ENCODE results near the gene NR1D1.

Gene NR1D1

DNA sequence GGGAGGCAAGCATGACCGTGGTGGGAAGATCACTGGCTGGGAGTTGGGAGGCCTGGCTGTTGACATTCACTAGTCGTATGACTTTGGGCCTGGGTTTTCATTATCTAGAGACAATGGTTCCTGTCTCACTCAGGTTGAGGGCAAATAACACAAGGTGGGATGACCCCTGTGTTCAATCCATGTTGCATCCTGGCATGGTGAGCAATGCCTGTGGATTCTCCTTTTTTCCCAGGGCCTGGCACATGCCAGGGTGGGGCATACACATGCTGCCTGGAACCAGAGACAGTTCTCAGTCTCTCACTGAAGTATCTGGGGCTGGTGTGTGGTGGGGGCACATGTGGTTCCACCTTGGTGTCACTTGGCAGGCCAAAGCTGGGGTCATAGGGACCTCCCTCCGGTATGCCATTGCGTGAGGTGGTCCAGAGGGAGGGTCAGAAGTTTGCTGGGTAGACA, 32.2 kb downstream of the NR1D1 start:
- no peak for FAIRE-seq
- no peak for DNase-seq (ENCODE audit: insufficient read length, low spot score)

DNA sequence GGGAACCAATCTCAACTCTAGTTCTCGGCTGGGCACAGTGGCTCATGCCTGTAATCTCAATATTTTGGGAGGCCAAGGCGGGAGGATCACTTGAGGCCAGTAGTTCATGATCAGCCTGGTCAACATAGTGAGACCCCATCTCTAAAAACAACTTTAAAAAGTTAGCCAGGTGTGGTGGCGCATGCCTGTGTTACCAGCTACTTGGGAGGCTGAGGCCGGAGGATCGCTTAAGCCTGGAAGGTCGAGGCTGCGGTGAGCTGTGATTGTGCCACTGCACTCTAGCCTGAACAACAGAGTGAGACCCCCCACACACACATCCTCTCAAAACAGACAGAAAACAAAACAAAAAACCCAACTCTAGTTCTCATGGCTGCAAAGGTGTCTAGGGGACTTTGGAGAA, 32.7 kb downstream of the NR1D1 start:
- FAIRE-seq (no peak), DNase-seq (ENCODE audit: insufficient read length, low spot score) (no peak)
- TF ChIP-seq, protein P1, sequence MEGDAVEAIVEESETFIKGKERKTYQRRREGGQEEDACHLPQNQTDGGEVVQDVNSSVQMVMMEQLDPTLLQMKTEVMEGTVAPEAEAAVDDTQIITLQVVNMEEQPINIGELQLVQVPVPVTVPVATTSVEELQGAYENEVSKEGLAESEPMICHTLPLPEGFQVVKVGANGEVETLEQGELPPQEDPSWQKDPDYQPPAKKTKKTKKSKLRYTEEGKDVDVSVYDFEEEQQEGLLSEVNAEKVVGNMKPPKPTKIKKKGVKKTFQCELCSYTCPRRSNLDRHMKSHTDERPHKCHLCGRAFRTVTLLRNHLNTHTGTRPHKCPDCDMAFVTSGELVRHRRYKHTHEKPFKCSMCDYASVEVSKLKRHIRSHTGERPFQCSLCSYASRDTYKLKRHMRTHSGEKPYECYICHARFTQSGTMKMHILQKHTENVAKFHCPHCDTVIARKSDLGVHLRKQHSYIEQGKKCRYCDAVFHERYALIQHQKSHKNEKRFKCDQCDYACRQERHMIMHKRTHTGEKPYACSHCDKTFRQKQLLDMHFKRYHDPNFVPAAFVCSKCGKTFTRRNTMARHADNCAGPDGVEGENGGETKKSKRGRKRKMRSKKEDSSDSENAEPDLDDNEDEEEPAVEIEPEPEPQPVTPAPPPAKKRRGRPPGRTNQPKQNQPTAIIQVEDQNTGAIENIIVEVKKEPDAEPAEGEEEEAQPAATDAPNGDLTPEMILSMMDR (IDR thresholded peaks at IDR 0.05; ENCODE audit: insufficient read depth, missing control alignments): no peak

More for the DNA sequence above, 32.2 kb downstream of the NR1D1 start:
- TF ChIP-seq, protein P1 (IDR thresholded peaks at IDR 0.05; ENCODE audit: insufficient read depth, missing control alignments): no peak

DNA sequence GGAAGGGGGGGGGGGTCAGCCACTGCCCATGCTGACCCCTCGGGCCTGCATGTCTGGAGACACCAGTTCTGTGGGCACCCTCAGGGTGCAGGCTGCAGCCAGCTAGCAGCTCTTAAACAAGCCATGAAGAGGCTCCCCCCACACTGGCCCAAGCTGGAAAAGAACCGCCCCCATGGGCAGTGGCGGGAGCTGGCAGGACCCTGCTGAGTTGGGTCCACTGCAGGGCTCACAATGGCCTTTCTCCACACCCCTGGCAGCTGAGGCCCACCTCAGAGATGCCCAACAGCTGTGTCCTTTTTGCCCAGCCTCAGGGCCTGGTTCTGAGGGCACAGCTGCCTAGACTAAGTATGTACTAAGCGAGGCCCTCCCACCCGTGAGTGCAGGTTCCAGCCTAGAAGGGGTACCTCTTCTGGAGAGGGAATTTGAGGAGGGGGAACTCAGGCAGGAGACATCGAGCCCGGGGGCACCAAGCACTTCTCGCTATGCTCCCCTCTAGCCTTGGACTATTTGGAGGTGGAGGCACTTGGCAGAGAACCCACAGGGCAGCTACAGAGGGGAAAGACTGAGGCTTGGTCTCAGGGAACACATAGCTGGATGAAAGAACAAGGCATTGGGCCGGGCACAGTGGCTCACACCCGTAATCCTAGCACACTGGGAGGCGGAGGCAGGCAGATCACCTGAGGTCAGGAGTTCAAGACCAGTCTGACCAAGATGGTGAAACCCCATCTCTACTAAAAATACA, 34.4 kb downstream of the NR1D1 start:
- TF ChIP-seq, protein P1 (IDR thresholded peaks at IDR 0.05; ENCODE audit: insufficient read depth, missing control alignments): no peak
- DNase-seq (ENCODE audit: insufficient read length, low spot score) (no peak), FAIRE-seq (no peak)

DNA sequence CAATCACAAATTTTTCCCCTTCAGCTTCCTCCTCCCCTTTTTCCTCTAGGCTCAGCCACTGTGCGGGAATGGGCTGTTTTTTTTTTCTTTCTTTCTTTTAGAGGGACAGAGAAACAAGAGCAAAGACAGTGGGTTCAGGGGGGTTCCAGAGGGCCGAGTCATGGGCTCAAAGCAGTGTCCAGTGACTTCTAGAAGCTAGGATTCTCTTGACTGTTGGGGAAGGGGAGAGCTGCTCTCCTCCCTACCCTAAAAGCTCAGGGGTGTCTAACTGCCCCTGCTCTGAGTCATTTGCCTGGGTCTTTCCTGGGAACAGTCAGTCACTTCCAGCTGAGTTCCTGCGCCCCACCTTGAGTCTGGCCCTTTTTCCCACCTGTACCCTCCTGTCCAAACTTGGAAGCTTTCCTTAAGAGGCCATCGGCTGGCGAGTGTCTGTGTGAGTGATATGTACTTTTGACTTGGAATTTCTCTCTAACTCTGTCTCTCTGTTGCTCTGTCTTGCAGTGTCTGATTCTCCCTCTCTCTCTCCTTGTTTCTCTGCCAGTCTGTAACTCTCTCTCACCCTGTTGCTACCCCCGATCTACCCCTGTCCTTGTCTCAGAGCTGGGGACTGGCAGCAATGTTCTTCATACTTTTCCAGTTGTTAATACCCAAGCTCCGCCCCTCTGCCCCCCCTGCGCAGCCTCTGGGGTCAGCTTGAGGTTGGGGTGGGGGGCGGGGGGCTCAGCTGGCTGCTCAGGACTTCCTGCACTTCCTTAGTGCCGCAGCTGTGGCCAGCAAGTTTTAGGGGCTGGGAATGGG, 35.2 kb downstream of the NR1D1 start:
- FAIRE-seq (no peak), DNase-seq (ENCODE audit: insufficient read length, low spot score) (no peak)
- TF ChIP-seq, protein P1 (IDR thresholded peaks at IDR 0.05; ENCODE audit: insufficient read depth, missing control alignments): no peak

DNA sequence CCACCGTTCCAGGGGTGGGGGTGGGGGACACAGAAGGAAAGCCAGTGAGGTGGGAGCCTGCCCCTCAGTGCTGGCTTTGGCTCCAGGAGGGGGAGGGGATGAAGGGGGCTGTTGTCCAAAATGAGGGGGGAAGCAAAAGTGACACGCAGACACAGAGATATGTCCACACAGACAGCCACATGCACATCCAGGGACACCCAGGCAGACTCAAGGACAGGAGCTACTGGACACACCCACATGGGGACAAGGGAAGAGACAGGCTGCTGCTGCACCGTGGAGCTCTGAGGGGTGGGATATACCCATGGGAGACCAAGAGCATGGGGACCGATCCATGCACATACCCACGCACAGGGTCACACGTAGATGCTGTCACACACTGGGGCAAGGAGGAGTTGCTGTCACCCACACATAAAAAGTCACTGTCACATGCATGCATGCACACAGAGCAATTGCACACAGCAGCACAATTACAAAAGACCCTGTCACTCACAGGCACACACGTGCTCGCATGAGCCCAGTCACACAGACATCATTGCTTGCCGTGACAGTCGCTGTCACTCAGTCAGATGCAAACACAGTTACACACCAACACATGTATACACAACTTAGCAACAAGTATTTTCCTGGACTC, 36.4 kb downstream of the NR1D1 start:
- FAIRE-seq (no peak), DNase-seq (ENCODE audit: insufficient read length, low spot score) (no peak)

DNA sequence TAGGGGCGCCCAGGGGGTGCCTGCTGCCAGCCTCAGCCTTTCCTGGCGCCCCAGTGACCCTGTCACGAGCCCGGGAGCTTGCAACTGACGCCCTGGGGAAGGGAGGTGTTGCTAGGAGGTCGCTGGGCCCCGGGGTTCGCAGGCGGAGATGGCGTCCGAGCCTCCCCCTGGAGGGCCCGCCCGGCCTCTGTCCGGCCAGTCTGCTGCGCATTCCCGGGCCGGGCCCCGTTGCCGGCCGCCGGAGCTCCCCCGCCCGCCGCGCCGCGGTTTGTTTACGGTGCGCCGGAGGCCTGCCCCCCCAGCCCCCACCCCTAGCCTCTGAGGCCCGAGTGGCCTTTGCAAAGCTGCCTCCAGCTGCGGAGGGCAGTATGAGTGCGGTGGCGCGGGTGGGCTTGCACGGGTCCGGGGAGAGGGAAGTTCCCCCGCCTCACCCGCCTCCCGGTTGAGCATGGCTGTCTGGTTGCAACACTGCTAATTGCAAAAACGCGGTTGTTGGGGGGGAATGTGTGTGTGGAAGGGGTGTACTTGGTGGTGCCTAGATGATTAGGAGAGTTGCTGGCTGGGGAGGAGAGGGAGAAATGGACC, 37.1 kb downstream of the NR1D1 start:
- no peak for FAIRE-seq
- TF ChIP-seq, protein P1 (IDR thresholded peaks at IDR 0.05; ENCODE audit: insufficient read depth, missing control alignments): no peak
- no peak for DNase-seq (ENCODE audit: insufficient read length, low spot score)

More for the DNA sequence above, 36.4 kb downstream of the NR1D1 start:
- TF ChIP-seq, protein P1 (IDR thresholded peaks at IDR 0.05; ENCODE audit: insufficient read depth, missing control alignments): no peak

All from D721Med (cell line).